HG03280 (cell line): ENCODE results near the gene TOX2.
"Not testable (repeated sequence)": the region's sequence is repeated elsewhere in the genome, so short reads cannot be mapped to it uniquely, and the experiment has no call there.

Experiments used
- ATAC-seq: cut with Tn5 transposase; IDR thresholded peaks from one replicate; pipeline ENCODE4 v1.9.1; 2021; ENCODE audit warnings: mild to moderate bottlenecking, moderate library complexity; ENCODE audit not compliant: unreplicated experiment

Gene TOX2

DNA sequence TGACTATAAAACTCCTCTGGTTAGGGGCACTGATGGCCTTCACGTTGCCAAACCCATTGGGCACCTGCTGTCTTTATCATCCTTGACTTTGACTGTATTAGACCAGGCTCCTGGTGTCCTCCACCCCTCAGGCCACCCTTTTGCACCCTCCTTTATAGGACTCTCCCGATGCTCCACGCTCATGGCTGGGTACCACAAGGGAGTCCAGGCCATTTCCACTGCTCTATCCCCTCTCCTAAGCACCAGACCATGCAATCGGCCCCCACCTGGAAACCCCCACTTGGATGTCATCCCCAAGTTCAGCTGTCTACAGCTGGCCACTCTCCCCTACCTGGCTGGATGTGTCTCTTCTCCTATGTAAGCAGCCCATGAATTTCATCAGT lies 115.2 kb downstream of the TOX2 start:
- ATAC-seq: no peak

DNA sequence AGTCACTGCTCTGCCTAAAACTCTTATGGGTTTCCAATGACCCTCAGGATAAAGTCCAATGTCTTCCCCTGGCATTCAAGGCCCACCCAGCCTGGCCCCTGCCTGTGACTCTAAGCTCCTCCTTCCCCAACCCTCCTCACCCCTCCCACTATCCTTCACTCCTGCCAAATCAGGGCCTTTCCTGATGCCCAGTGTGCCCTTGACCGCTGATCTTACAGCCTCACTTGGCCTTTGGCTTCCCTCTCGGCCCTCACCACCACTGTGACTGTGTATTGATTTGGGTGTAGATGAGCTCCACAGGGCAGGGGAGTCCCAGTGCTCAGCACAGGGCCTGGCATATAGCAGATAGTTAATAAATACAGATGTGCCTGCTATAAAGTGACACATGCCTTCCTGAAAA lies 115.7 kb downstream of the TOX2 start:
- ATAC-seq: no peak

DNA sequence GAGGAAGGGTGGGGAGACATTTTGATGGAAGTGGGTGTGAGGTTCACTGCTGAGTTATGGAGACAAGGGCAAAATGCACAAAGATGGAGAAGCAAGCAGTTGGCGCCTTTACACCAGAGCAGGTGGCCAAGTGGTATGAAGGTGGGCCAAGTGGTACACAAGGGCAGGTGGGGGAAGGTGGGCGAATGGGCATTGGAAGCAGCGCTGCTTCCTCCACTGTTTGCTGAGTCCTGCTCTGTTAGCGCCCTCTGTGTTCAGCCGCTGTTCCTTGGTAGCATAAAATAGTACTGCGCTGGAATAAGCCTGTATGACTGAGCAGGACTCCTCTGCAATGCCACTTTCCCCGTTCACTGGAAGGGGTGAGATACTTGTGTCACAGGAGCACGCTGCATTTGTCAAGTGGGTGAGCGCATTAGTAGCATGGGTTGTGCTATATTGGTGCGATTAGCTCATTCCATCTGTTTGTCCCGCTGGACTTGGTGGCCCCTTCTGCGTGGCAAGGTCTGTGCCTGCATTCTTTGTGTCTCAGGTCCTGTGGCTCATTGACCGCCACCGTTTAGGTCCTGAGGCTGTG lies 116.4 kb downstream of the TOX2 start:
- ATAC-seq: no peak

DNA sequence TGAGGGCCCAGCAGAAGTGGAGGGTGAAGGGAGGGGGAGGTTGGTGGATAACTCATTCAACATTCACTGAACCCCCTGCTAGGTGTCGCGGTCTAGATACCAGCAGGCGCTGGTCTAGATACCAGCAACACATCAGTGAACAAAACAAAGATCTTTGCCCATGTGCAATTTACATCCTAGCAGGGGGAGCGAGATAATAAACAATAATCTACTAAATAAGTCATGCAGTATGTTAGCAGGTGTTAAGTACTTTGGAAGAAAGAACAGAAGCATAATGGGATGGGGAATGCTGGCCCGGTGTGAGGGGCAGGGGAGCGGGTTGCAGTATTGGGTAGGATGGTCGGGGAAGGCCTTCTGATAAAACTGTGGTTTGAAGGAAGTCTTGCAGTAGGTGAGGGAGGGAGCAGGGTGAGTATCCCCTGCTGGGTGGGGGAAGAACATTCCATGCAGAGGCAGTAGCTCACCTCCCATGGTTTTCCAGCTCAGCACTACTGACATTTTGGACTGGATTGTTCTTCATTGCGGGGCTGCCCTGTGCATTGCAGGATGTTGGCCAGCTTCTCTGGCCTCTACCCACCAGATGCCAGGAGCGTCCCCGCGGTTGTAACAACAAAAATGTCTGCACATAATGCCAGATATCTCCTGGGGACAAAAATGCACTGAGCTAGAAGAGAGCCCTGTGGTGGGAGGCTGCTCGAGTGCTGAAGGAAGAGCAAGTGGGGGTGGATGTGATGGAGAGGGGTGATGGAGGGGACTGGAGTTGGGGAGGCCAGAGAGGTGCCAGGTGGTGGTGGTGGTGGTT lies 117.3 kb downstream of the TOX2 start:
- no peak for ATAC-seq

DNA sequence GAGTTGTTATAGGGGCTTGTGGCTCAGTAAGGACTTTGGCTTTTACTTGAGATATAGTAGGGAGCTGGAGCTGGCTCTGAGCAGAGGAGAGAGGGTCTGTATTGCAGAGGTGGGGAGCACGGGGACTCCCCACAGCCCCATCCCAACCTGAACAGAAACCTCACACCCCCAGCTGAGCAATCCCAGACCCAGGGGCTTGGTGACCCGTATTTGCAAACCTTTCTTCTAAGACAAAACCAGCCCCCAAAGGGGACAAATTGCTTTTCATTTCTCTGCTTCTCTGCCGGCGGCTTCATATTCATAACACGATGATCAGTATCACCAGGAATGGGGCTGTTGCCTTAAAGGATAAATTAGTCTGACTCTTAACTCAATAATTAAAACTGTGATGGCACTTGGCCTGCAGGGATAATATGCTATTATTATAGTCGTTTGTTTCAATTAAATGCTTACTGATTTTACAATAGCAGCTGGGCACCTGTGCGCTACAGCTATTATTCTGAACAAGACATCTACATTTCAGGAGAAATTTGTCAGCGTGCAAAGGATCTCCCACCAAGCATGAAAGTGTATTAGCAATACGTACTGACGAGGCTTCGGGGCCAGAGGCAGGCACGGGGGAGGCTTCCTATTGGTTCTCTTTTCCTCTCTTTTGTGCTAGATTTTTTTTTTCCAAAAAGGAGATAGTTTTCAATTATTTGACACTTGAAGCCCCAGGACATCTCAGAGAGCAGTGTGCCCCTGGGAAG lies 118.1 kb downstream of the TOX2 start:
- ATAC-seq: no peak

DNA sequence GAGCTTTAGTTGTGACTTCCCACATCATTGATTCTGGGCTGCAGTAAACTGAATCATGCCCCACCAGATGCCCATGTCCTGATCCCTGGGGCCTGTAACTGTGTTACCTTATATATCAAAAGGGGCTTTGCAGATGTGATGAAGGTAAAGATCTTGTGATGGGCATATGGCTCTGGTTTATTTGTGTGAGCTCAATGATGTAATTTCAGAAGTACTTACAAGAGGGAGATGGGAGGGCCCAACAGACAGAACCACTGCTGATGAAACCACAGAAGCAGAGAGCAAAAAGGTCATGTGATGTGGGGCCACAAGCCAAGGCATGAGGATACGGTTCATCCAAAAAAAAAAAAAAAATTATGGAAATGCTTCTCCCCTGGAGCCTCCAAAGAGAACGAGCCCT lies 118.7 kb downstream of the TOX2 start:
- ATAC-seq: no peak

DNA sequence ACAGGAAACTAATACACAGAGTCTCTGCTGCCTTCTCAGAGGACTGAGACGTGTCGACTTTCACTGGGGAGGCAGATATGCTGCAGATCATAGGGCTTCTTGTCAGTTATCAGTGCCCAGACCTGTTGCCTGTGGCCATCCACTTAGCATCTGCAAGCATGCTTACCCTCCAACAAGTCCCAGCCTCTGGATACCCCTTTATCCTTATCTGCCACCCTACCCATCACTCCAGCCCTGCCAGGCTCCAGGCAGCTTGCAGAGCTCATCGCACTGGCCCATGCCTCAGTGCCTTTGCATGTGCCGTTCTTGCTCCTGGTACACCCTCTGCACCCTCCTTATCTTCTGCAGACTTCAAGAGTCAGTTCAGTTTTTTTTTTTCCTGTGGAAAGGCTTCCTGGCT lies 119.2 kb downstream of the TOX2 start:
- ATAC-seq: no peak

DNA sequence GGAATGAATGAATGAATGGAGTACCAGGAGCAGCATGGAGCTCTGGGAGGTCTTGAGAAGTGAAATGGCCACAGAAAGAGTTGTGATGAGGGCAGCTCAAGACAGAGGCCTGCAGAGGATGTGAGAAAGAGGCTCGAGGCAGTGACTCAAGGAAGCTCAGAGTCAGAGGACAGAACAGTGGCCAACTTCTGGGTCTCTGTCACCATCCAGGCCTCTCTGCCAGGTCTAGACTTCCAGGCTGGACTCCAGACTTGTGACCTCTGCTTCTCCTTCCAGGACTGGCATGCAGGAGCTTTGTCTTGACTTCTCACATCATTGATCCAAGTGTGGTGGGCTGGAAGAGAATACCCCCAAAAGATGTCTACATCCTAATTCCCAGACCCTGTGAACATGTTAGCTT lies 119.8 kb downstream of the TOX2 start:
- ATAC-seq: no peak

DNA sequence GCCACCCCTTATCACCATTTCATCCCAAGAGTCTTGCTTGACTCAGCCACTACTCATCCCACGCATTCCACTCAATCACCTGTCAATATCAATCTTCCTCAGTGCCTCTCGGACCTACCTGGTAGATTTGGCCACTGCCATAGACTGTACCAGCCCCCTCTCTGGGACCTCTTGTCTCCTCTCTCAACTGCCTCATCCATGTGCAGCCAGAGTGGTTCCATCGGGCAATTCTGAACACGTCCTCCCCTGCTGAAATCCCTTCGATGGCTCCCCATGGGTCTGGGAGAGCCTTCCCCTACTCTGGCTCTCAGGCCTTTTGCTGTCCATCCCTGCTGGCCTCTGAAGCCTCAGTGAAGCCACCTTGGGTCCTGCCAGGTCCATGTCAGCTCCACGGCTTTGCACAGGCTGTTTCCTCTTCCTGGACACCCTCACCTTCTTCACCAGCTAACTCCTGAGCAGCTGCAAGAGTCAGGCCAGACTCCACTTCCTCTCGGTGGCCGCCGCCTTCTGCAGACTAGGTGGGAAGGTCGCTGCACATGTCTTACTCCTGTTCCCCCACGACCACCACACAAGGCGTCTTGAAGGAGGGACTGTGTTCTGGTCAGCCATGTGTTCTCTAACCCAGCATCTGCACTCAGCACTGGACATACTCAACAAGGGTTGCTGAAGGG lies 120.4 kb downstream of the TOX2 start:
- ATAC-seq: no peak

DNA sequence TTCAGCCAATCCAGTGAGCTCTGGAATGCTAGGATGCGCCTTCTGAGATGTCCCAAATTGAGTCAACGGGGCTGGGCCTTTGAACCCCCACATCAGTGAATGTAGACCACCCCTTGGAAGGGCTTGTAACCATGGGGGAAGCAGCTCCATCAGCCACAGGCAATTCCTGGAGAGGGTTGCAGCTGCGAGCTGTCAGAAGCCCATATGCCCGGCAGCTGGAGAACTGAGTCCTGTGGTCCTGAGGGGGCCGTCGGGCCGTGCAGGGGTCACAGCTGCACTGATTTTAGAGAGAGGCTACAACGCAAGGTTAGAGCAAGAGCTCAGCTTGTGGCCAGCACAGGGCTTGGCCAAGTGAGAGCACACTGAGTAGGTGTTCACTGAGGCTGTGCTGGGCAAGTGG lies 121.3 kb downstream of the TOX2 start:
- no peak for ATAC-seq

DNA sequence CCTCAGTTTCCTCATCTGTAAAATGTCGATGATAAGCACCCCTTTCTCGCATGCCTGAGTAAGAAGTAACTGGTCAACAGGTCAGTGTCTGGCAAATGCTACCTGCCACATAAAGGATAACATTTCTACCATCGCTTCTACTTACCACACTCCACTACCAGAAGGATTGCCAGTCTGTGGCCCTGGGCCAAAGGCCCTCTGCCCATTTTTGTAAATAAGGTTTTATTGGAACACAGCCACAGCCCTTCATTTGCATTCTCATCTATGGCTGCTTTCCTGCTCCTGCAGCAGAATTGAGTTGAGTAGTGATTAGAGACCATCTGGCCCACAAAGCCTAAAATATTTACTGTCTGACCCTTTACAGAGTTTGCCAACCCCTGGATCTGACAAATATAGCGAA lies 121.8 kb downstream of the TOX2 start:
- no peak for ATAC-seq

DNA sequence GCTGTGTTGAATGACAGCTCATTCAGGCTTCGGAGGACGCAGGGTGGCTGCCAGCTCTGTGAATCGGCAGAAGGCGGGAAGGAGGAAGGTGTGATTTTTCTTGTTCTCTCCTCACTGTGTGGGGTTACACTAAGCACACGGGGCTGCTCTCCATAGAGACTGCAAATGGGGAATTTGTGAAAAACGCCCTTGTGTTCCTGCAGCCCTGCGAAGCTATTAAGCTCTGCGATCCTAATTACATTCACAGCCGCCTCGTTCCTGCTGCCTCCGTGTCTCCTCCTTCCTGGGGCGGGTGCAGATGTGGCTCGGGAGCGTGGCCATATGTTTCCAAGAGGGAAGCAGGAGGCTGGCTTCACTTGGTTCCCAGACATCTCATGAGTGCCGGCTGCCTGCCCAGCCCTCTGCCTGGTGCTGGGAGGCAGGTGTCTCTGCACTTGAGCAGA lies 124.0 kb downstream of the TOX2 start:
- no peak for ATAC-seq

DNA sequence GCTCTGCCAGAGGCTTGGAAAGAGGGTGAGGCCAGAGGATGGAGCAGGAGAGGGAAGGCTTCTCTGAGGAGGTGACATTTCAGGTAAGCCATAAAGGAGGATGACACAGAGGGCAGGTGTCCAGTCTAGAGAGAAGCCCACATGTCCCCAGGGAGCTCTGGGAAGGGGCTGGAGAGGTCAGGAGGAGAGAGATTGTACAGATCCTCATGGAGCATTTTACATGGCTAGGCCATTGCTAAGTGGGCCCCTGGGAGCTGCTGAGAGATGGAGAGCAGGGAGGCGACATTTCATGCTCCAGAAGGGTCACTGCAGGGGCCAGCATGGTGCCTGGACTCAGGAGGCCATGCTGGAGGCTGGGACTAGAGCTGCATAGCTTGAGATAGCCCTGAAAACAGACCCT lies 124.5 kb downstream of the TOX2 start:
- ATAC-seq: no peak

DNA sequence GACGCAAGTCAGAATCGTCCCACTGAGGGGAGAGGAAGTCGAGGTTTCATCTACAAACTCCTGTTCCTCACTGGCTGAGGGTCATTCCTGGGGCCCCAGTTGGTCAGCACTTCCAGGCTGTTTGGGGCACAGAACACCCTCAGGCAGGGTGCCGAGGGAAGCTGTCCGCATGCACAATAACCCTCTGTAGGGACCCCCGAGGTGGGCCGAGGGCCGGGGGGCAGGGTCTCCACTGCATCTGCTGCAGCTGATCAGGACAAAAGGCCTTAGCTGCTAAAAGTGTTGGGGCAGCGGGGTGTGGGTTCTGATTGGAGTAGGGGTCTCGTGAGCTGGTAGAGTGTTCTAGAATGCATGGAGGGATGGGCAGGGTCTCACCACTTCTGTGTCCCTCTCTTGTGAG lies 125.1 kb downstream of the TOX2 start:
- ATAC-seq: no peak

DNA sequence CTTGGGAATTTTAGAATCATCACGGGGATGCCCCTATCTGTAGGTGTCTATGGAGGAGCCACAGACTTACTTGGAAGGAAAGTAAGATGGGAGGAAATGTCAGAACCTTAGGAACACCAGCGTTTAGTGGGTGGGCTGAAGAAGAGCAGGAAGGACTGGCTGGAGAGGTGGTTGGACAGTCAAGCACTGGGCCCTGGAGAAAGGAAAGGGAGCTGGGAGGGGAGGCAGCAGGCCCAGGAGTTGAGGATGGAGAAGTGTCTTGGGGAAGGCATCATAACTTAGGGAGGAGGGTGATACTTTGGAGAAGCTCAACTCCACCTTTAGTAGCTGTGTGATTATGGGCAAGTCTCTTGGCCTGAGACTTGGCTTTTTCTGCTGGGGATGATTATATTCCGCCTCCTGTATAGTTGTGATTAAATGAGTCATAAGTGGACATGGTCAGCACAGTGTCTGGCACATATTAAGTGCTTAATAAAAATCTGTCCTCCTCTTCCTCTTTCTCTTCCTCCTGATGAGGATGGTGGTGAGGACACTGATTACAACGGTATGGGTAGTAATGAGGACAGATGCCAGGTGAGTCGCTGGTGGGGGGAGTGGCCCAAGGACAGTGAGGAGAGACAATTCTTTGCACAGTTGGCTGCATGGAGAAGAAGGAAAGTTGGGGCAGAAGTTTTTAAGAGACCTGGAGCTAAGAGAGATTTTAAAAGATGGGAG lies 125.7 kb downstream of the TOX2 start:
- no peak for ATAC-seq

DNA sequence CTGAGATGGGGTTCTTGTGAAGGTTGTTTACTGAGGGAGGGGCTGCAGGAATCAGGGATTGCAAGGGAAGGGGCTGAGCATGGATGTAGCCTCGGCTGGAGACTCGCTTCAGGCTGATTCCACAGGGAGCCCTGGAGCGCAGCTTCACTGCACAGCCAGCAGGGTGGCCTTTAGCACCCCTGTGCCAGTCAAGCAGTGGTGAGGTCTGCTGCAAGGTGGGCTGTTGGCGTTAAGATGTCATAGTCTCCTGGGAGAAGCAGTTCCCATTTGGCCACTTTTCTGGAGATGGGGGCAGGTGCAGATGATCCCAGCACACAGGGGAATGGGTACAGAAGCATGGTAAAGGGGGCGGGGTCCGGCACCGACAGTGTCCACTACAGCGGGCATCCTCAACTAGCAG lies 126.3 kb downstream of the TOX2 start:
- ATAC-seq: no peak

DNA sequence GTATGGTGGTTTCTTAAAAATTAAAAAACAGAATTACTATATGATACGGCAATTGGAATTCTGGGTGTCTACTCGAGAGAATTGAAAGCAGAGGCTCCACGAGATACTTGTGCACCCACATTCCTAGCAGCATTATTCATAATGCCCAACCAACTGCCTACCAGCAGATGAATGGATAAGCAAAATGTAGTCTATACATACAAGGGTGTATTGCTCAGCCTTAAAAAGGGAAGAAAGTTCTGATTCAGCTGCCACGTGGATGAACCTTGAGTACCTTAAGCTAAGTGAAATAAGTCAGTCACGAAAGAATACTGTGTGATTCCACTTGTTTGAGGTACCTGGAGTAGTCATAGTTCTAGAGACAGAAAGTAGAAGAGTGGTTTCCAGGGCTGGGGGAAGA lies 130.1 kb downstream of the TOX2 start:
- ATAC-seq: not testable (repeated sequence)

DNA sequence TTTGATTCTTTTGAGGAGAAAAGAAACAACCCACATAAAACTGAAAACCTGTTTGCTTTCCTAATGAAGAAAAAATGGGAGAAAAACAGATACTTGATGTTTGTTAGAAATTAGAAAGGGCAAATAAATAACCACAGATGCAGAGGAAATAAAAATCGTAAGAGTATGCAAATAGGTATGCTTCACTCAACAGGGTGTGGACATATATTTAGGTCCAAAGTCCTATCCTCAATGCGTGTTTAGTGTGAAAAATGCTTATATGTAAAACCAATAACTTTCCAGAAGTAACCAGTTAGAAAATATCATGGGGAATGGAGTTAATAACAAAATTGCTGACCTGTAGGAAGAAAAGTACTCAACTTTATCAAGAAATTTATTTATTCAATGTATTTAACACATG lies 135.7 kb downstream of the TOX2 start:
- no peak for ATAC-seq

DNA sequence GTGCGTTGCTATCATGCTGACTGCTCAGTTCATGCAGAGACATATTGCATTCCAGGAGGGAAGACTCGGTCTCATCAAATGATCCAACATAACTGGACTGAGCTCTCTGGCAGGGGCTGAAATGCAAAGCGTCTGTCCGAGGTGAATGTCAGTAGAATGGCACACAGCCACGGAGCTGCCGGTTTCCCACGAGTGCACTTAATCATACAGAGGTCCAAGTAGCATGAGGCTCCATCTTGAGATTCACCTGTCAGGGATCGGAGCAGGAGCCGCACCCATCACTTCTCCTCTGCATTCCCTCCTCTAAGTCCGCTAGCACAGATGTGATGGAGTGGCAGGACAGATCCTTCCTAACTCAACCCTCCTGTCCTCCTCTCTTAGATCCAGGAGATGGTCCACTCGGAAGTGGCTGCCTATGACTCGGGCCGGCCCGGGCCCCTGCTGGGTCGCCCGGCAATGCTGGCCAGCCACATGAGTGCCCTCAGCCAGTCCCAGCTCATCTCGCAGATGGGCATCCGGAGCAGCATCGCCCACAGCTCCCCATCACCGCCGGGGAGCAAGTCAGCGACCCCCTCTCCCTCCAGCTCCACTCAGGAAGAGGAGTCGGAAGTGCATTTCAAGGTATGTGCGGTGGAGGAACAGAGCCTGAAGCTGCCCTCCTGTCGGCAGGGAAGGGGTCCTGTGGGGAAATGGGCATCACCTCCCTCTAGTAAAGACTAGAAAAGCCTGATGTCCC lies 136.4 kb downstream of the TOX2 start:
- ATAC-seq: no peak

DNA sequence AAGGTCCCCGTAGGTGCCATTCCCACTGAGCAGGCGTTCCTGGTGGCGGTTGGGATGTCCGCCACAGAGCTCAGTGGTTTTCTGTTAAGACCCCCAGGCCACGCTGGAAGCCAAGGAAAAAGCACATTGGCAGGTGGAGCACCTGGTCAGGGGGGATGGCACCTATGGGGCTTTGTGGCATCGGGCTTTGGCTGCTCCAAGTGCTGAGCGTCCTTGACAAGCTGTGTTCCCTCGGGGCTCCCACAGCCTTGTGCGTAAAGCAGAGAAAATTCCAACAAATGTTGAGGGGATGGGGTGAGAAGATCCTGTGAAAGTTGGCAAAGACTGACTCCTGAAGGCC lies 137.0 kb downstream of the TOX2 start:
- no peak for ATAC-seq
